DOHH2 (cell line): Measurements from ENCODE around the gene GLOD4.

ENCODE experiments used
- H3F3A ChIP-seq: fragments of 200-600 bp; sonication (generic), shearing (Covaris generic); 2 replicates; pipeline ENCODE4 v1.6.0; 2016; ENCODE audit warnings: antibody characterized with exemption, mild to moderate bottlenecking; ENCODE audit not compliant: control insufficient read depth, insufficient read depth
- H3K27ac ChIP-seq: fragments of 200-600 bp; sonication (generic); 2 replicates; pipeline ENCODE4 v1.5.1; 2014; ENCODE audit warnings: low read depth, mild to moderate bottlenecking, low read length, moderate library complexity
- H3K27me3 ChIP-seq: fragments of 200-600 bp; sonication (generic); 2 replicates; pipeline ENCODE4 v1.6.1; 2014; ENCODE audit warnings: mild to moderate bottlenecking, low read length, mixed read lengths; ENCODE audit not compliant: control insufficient read depth
- H3K36me3 ChIP-seq: fragments of 200-600 bp; sonication (generic); 2 replicates; pipeline ENCODE4 v1.6.1; 2014; ENCODE audit warnings: mild to moderate bottlenecking, low read length, moderate library complexity, mixed read lengths; ENCODE audit not compliant: control insufficient read depth
- H3K4me1 ChIP-seq: fragments of 200-600 bp; sonication (generic); 2 replicates; pipeline ENCODE4 v1.6.1; 2014; ENCODE audit warnings: mild to moderate bottlenecking, low read length, mixed read lengths; ENCODE audit not compliant: control insufficient read depth
- H3K4me2 ChIP-seq: fragments of 200-600 bp; sonication (generic); 2 replicates; pipeline ENCODE4 v1.6.0; 2014; ENCODE audit warnings: mild to moderate bottlenecking, low read length, moderate library complexity
- H3K4me3 ChIP-seq: fragments of 200-600 bp; sonication (generic); 2 replicates; pipeline ENCODE4 v1.5.1; 2014; ENCODE audit warnings: mild to moderate bottlenecking, low read length, mixed read lengths
- H3K79me2 ChIP-seq: fragments of 200-600 bp; sonication (generic); 2 replicates; pipeline ENCODE4 v1.6.1; 2014; ENCODE audit warnings: mild to moderate bottlenecking, low read length, mixed read lengths; ENCODE audit not compliant: control insufficient read depth
- H3K9me2 ChIP-seq: fragments of 200-600 bp; sonication (generic); replicated peaks from 2 replicates; pipeline ENCODE4 v1.6.1; 2014; ENCODE audit warnings: mild to moderate bottlenecking, low read length, mixed read lengths; ENCODE audit not compliant: control insufficient read depth
- H3K9me3 ChIP-seq: fragments of 200-600 bp; sonication (generic); 2 replicates; pipeline ENCODE4 v1.6.1; 2014; ENCODE audit warnings: antibody characterized with exemption, low read length, mixed read lengths; ENCODE audit not compliant: control insufficient read depth, insufficient read depth
- H4K20me1 ChIP-seq: fragments of 200-600 bp; sonication (generic); 2 replicates; pipeline ENCODE4 v1.6.0; 2014; ENCODE audit warnings: low read depth, mild to moderate bottlenecking, antibody characterized with exemption, low read length, moderate library complexity; ENCODE audit not compliant: control insufficient read depth, insufficient read depth
- CTCF ChIP-seq: fragments of 200-600 bp; sonication (generic); IDR thresholded peaks from one replicate; pipeline ENCODE4 v1.5.1; 2014; ENCODE audit warnings: antibody characterized with exemption, mild to moderate bottlenecking, low read depth, low read length; ENCODE audit not compliant: poor library complexity, severe bottlenecking
- EZH2phosphoT487 ChIP-seq: fragments of 200-600 bp; sonication (generic); IDR thresholded peaks from 2 replicates; pipeline ENCODE4 v1.6.1; 2017; ENCODE audit warnings: borderline replicate concordance, mild to moderate bottlenecking, antibody characterized with exemption, low read length, moderate library complexity, mixed read lengths

The GLOD4 gene

GRCh38 chr17:828761-829160 is 46.7 kb upstream of the GLOD4 start:
- H3K36me3 ChIP-seq = no peaks in the 10 kb centered on the region
- no peaks in the 10 kb centered on the region for H3K79me2 ChIP-seq
- no peak overlapping the region for H3K27ac ChIP-seq
- H4K20me1 ChIP-seq = no peaks in the 10 kb centered on the region
- peaks cover under 1% of the 10 kb centered on the region for H3K4me1 ChIP-seq
- no peaks in the 10 kb centered on the region for H3K27me3 ChIP-seq
- no peaks in the 10 kb centered on the region for H3K9me3 ChIP-seq
- no peaks in the 10 kb centered on the region for H3F3A ChIP-seq
- no peaks in the 10 kb centered on the region for H3K9me2 ChIP-seq
- TF ChIP-seq EZH2phosphoT487 (no peak), CTCF (no peak)
- no peak overlapping the region for H3K4me3 ChIP-seq
- H3K4me2 ChIP-seq = no peak overlapping the region

- H3K4me3 ChIP-seq = no peak overlapping the region
- H3K36me3 ChIP-seq = no peaks in the 10 kb centered on the region
- no peaks in the 10 kb centered on the region for H3K27me3 ChIP-seq
- H3K4me2 ChIP-seq = no peak overlapping the region
- TF ChIP-seq CTCF (no peak), EZH2phosphoT487 (no peak)
- H4K20me1 ChIP-seq = no peaks in the 10 kb centered on the region
- H3K27ac ChIP-seq = no peak overlapping the region
- no peaks in the 10 kb centered on the region for H3K79me2 ChIP-seq
- no peaks in the 10 kb centered on the region for H3K9me3 ChIP-seq
- peaks cover 20% of the 10 kb centered on the region for H3K4me1 ChIP-seq
- H3K9me2 ChIP-seq = no peaks in the 10 kb centered on the region
- no peaks in the 10 kb centered on the region; the same call in 1 of the 2 replicates for H3F3A ChIP-seq
Measured at GRCh38 chr17:826778-827177, 44.7 kb upstream of the GLOD4 start.

- H3K36me3 ChIP-seq = no peaks in the 10 kb centered on the region
- peaks cover 35% of the 10 kb centered on the region for H3K4me1 ChIP-seq
- H3K27ac ChIP-seq = no peak overlapping the region
- no peaks in the 10 kb centered on the region; the same call in 1 of the 2 replicates for H3F3A ChIP-seq
- no peak overlapping the region for H3K4me2 ChIP-seq
- H3K9me3 ChIP-seq = no peaks in the 10 kb centered on the region
- TF ChIP-seq EZH2phosphoT487 (no peak), CTCF (no peak)
- no peaks in the 10 kb centered on the region for H4K20me1 ChIP-seq
- no peaks in the 10 kb centered on the region for H3K9me2 ChIP-seq
- H3K4me3 ChIP-seq = no peak overlapping the region
- H3K79me2 ChIP-seq = no peaks in the 10 kb centered on the region
- H3K27me3 ChIP-seq = no peaks in the 10 kb centered on the region
Measured at GRCh38 chr17:825216-825615, 43.1 kb upstream of the GLOD4 start.
